GM23248 (cell line): Measurements from ENCODE around the gene JMJD1C. TPM values are rescaled to one million over a fixed set of nuclear protein-coding genes. Genes with fewer than 3 reads are reported as not detected.
"Not testable (repeated sequence)": the region's sequence is repeated elsewhere in the genome, so short reads cannot be mapped to it uniquely, and the experiment has no call there.

Experiments used
- DNase-seq: peaks from one replicate; pipeline ENCODE4 v3.0.0-alpha.2; 2015
- H2AFZ ChIP-seq: fragments of 200-600 bp; sonication (generic); 2 replicates; pipeline ENCODE4 v1.6.1; 2016; ENCODE audit warnings: antibody characterized with exemption
- H3F3A ChIP-seq: fragments of 200-600 bp; sonication (generic); 2 replicates; pipeline ENCODE4 v1.6.1; 2016; ENCODE audit warnings: mild to moderate bottlenecking, antibody characterized with exemption, mixed run types; ENCODE audit not compliant: insufficient read depth
- H3K27ac ChIP-seq: fragments of 200-600 bp; sonication (generic); 2 replicates; pipeline ENCODE4 v1.5.1; 2016; ENCODE audit warnings: mild to moderate bottlenecking
- H3K27me3 ChIP-seq: fragments of 200-600 bp; sonication (generic); replicated peaks from 2 replicates; pipeline ENCODE4 v1.6.1; 2016; ENCODE audit warnings: mild to moderate bottlenecking; ENCODE audit not compliant: insufficient read depth
- H3K36me3 ChIP-seq: fragments of 200-600 bp; sonication (generic); 2 replicates; pipeline ENCODE4 v1.6.1; 2016; ENCODE audit warnings: low read depth, mild to moderate bottlenecking
- H3K4me1 ChIP-seq: fragments of 200-600 bp; sonication (generic); 2 replicates; pipeline ENCODE4 v1.6.1; 2016; ENCODE audit warnings: mild to moderate bottlenecking; ENCODE audit not compliant: insufficient read depth
- H3K4me2 ChIP-seq: fragments of 200-600 bp; sonication (generic); one replicate; pipeline ENCODE4 v1.6.1; 2016; ENCODE audit warnings: mild to moderate bottlenecking; ENCODE audit not compliant: unreplicated experiment
- H3K4me3 ChIP-seq: fragments of 200-600 bp; sonication (generic); 2 replicates; pipeline ENCODE4 v1.5.1; 2016; ENCODE audit warnings: mild to moderate bottlenecking
- H3K79me2 ChIP-seq: fragments of 200-600 bp; sonication (generic); 2 replicates; pipeline ENCODE4 v1.6.1; 2016; ENCODE audit warnings: mild to moderate bottlenecking; ENCODE audit not compliant: insufficient read depth
- H3K9ac ChIP-seq: fragments of 200-600 bp; sonication (generic); 2 replicates; pipeline ENCODE4 v1.6.1; 2016; ENCODE audit warnings: mild to moderate bottlenecking
- H3K9me2 ChIP-seq: fragments of 200-600 bp; sonication (generic); 2 replicates; pipeline ENCODE4 v1.6.1; 2016; ENCODE audit warnings: mixed run types, mild to moderate bottlenecking, moderate library complexity; ENCODE audit not compliant: insufficient read depth
- H3K9me3 ChIP-seq: fragments of 200-600 bp; sonication (generic); one replicate; pipeline ENCODE4 v1.6.1; 2017; ENCODE audit warnings: low read depth
- H4K20me1 ChIP-seq: fragments of 200-600 bp; sonication (generic); 2 replicates; pipeline ENCODE4 v1.6.0; 2016; ENCODE audit not compliant: insufficient read depth
- EZH2 ChIP-seq: fragments of 200-600 bp; sonication (generic); IDR thresholded peaks from 2 replicates; pipeline ENCODE4 v1.6.1; 2018; ENCODE audit warnings: antibody characterized with exemption, mild to moderate bottlenecking; ENCODE audit not compliant: insufficient read depth, poor library complexity, severe bottlenecking
- EZH2phosphoT487 ChIP-seq: fragments of 200-600 bp; sonication (generic); IDR thresholded peaks from 2 replicates; pipeline ENCODE4 v1.6.1; 2018; ENCODE audit warnings: antibody characterized with exemption, moderate library complexity, mild to moderate bottlenecking, low read depth; ENCODE audit not compliant: insufficient read depth
- WGBS, 2 experiments: methylation state at CpG; one replicate each; pipeline ENCODE4 v1.1.6; 2015 to 2017; ENCODE audit warnings: low lambda C conversion rate in 2 of 2, low coverage in 1 of 2; ENCODE audit errors: missing lambda C conversion rate in 2 of 2; 5-methylcytosine and 5-hydroxymethylcytosine counted together
- in situ Hi-C: fragments of 300-500 bp; cut with MboI; formaldehyde crosslinking; loops from 2 replicates; pipeline ENCODE4 v1.15.0; 2020
- polyA plus RNA-seq: library from polyadenylated mRNA; unstranded; fragments of >200 nt; fragmentation: Nextera tagmentation; extraction: Ambion mirVana; gene quantifications from 2 replicates; pipeline ENCODE4 v1.2.1, GENCODE V29; 2016
- total RNA-seq: library from RNA; depleted of rRNA; stranded (reverse); fragments of >200 nt; shearing (Covaris generic); gene quantifications from 2 replicates; pipeline ENCODE4 v1.2.3, GENCODE V29; 2014

Gene JMJD1C
- total and polyA plus RNA-seq, 2 experiments from 2014 or later, result 34.6 to 74.3 TPM

- Histone ChIP-seq H3K36me3 (no peaks in the 10 kb centered on the region), H3K27me3 (no peaks in the 10 kb centered on the region), H3K27ac (peak overlapping the region; percentile 75), H4K20me1 (peaks cover 6% of the 10 kb centered on the region; the same call in 1 of the 2 replicates), H3K4me2 (peak overlapping the region; percentile 66), H3K4me1 (peaks cover 22% of the 10 kb centered on the region), H3F3A (peaks cover 23% of the 10 kb centered on the region), H3K9me2 (no peaks in the 10 kb centered on the region), H2AFZ (no peak overlapping the region), H3K4me3 (peak overlapping the region; percentile 29), H3K9me3 (no peaks in the 10 kb centered on the region), H3K79me2 (peaks cover 95% of the 10 kb centered on the region), H3K9ac (peak overlapping the region; percentile 36)
- peak; percentile 93 for DNase-seq
- in situ Hi-C loops, result no loop called here
- WGBS, 2 experiments, result 30 to 46% methylated on average over 2 of the region's 2 CpGs
- TF ChIP-seq EZH2, result no peak
- TF ChIP-seq EZH2phosphoT487, result no peak
Measured at GRCh38 chr10:63236113-63236935, 229.5 kb downstream of the JMJD1C start.

GRCh38 chr10:63235136-63235535 lies 230.6 kb downstream of the JMJD1C start:
- WGBS, 2 experiments, result 97 to 98% methylated on average over 10 of the region's 10 CpGs

GRCh38 chr10:63229161-63229560 lies 236.6 kb downstream of the JMJD1C start:
- H4K20me1 ChIP-seq, result peaks cover 11% of the 10 kb centered on the region; the same call in 1 of the 2 replicates
- no peak overlapping the region for H3K4me2 ChIP-seq
- TF ChIP-seq EZH2phosphoT487 (no peak), EZH2 (no peak)
- H3F3A ChIP-seq, result 0 out of 2 replicates have a peak, but pooled peaks cover 2% of the 10 kb centered on the region
- no peaks in the 10 kb centered on the region for H3K27me3 ChIP-seq
- in situ Hi-C loops, result no loop called here
- H3K9me3 ChIP-seq, result no peaks in the 10 kb centered on the region
- no peak overlapping the region for H2AFZ ChIP-seq
- no peaks in the 10 kb centered on the region for H3K9me2 ChIP-seq
- no peak overlapping the region for H3K27ac ChIP-seq
- no peaks in the 10 kb centered on the region for H3K36me3 ChIP-seq
- H3K4me1 ChIP-seq, result peaks cover 10% of the 10 kb centered on the region; the same call in 1 of the 2 replicates
- H3K79me2 ChIP-seq, result peaks cover 100% of the 10 kb centered on the region
- H3K9ac ChIP-seq, result no peak overlapping the region
- H3K4me3 ChIP-seq, result no peak overlapping the region
- no peak for DNase-seq
- 72 to 77% methylated on average over 4 of the region's 4 CpGs for WGBS, 2 experiments

More at GRCh38 chr10:63235136-63235535, 230.6 kb downstream of the JMJD1C start:
- H4K20me1 ChIP-seq, H3K27ac ChIP-seq, H3K4me3 ChIP-seq, H2AFZ ChIP-seq, H3K9me3 ChIP-seq, in situ Hi-C loops, H3K9ac ChIP-seq, H3K27me3 ChIP-seq, H3K4me2 ChIP-seq, DNase-seq, H3K9me2 ChIP-seq, H3K36me3 ChIP-seq: not testable (repeated sequence)
- peaks cover 22% of the 10 kb centered on the region for H3K4me1 ChIP-seq
- peaks cover 95% of the 10 kb centered on the region for H3K79me2 ChIP-seq
- H3F3A ChIP-seq, result peaks cover 23% of the 10 kb centered on the region

GRCh38 chr10:63228237-63228636 lies 237.5 kb downstream of the JMJD1C start:
- H3K79me2 ChIP-seq, result peaks cover 99% of the 10 kb centered on the region
- no peaks in the 10 kb centered on the region for H3K9me3 ChIP-seq
- 0 out of 2 replicates have a peak, but pooled peaks cover 2% of the 10 kb centered on the region for H3F3A ChIP-seq
- in situ Hi-C loops, result no loop called here
- no peak for DNase-seq
- no peak overlapping the region for H3K4me2 ChIP-seq
- no peak overlapping the region for H3K4me3 ChIP-seq
- peaks cover 11% of the 10 kb centered on the region; the same call in 1 of the 2 replicates for H4K20me1 ChIP-seq
- no peak for TF ChIP-seq EZH2phosphoT487
- TF ChIP-seq EZH2, result no peak
- H3K27ac ChIP-seq, result no peak overlapping the region
- peaks cover 10% of the 10 kb centered on the region; the same call in 1 of the 2 replicates for H3K4me1 ChIP-seq
- H3K36me3 ChIP-seq, result no peaks in the 10 kb centered on the region
- no peaks in the 10 kb centered on the region for H3K9me2 ChIP-seq
- no peaks in the 10 kb centered on the region for H3K27me3 ChIP-seq
- H3K9ac ChIP-seq, result no peak overlapping the region
- no peak overlapping the region for H2AFZ ChIP-seq
